HG03354 (cell line): Measurements from ENCODE around the gene STYK1.
"Not testable (repeated sequence)": the region's sequence is repeated elsewhere in the genome, so short reads cannot be mapped to it uniquely, and the experiment has no call there.

Source experiments
- ATAC-seq: cut with Tn5 transposase; IDR thresholded peaks from one replicate; pipeline ENCODE4 v1.9.1; 2021; ENCODE audit warnings: mild to moderate bottlenecking; ENCODE audit not compliant: unreplicated experiment, poor library complexity, severe bottlenecking

Gene STYK1

DNA sequence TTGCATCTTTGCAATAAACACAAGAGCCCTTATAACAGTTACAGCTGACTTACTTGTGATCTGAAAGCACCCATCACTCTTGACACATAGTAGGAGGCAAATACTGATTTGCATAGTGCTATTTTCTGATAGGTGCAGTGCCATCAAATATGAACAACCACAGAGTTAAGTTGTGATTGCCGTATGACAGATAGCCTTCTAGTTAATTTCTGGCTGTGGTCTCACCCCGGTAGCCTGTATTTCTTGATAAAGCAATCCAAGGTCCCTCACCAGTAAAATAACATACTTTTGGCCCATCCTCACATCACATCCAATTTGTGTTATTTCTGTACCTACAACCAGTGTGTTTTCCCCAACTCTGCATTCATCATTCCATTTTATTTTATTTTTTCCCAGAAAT lies 23.3 kb upstream of the STYK1 start:
- ATAC-seq, result no peak

DNA sequence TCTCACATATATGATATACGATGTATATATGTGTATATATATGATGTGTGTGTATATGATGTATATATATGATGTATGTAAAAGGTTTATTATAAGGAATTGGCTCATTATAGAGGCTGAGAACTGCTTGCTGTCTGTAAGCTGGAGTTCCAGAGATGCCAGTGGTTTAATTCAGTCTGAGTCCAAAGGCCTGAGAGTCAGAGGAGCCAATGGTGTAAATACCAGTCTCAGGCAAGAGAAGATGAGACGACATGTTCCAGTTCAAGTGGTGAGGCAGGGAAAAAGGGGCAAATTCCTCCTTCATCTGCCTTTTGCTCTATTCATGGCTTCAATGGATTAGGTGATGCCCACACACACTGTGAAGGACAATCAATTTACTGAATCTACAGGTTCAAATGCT lies 17.1 kb upstream of the STYK1 start:
- ATAC-seq, result no peak

DNA sequence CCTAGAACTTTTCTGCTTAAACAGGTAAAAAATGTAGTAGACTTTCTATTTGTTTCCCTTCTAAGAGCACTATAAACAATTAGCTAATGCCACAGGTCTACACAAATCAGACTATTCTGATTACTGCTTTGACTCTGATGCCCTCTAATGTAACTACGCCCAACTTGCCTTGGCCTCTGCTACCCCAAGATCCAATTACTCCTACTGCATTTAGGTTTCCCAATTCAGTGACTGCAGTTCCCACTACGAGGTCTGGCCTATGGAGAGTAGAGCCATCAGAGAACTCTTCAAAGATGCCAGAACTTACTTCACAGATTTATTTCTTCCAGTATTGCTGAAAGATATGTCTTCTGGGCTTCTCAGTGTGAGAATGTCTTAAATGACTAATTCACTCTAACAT lies 15.3 kb upstream of the STYK1 start:
- ATAC-seq, result no peak

DNA sequence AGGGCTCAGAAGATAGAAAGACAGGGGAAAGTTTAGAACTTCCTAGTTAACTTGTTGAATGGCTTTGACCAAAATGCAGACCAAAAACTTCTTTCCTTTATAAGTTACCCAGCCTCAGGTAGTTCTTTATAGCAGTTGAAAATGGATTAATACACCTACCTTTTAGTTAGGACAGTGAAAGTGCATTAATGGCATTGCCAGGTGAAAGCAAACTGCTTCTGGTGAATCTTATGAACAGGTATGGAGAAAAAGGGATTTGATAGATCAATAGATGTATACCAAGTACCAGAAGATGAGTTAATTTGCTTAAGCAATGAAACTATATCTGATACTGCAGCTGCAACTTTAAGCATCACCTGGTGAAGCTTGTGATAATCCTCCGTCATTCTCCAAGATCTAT lies 14.2 kb upstream of the STYK1 start:
- ATAC-seq, result no peak

DNA sequence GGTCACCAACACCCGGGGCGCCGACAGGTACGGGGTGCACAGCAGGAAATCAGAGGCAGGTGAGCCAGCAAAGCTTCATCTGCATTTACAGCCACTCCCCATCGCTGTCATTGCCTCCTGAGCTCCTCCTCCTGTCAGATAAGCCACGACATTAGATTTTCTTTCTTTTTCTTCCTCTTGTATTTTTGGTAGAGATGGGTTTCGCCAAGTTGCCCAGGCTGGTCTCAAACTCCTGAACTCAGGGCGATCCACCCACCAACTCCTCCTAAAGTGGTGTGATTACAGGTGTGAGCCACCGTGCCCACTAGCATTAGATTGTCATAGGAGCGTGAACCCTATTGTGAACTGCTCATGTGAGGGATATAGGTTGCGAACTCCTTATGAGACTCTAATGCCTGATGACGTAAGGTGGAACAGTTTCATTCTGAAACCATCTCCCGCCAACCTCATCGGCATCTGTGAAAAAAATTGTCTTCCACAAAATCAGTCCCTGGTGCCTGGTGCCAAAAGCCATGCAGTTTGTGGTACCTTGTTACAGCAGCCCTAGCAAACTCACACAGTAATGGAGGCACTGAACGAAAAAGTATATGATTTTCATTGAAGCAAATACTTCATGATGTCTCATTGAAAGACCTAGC lies 1.5 kb downstream of the STYK1 start:
- ATAC-seq, result no peak

DNA sequence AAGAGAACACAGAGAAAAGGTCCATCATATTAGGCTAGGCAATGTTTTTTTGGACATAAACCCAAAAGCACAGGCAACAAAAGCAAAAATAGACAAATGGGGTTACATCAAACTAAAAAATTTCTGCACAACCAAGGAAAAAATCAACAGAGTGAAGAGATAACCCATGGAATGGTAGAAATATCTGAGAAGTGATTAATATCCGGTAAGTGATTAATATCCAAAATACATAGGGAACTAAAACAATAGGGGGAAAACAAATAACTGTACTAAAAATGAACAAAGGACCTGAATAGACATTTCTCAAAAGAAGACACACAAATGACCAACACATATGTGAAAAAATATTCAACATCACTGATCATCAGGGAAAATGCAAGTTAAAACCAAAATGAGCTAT lies 4.3 kb downstream of the STYK1 start:
- no peak for ATAC-seq

DNA sequence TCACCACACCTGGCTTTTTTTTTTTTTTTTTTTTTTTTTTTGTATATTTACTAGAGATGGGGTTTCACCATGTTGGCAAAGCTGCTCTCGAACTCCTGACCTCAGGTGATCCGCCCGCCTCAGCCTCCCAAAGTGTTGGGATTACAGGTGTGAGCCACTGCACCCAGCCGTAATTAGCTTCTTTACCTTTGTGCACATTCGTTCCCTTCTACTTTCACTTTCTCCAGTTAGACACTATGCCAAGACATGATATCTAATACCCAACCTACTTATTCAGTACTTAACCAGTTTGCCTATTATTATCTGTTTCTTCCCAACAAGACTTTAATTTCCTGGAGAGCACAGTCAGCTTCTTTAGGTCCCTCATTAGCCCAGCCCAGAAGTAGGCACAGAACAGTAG lies 5.3 kb downstream of the STYK1 start:
- ATAC-seq, result no peak

DNA sequence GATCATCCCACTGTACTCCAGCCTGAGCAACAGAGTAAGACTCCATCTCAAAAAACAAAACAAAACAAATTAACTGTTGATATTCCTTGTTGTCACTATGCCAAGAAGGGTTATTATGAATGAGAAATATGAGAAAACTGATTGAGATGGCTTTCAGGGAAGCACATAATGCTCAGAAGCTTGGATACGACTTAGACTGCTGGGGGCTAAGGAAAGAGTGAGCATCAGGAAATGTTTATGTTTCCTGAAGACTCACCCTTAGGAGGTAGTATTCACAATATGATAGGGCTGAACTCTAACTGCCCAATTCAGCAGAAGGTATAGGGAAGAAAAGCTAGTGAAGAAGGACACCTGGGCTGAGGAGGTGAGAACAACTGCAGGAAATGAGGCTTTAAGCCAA lies 6.3 kb downstream of the STYK1 start:
- no peak for ATAC-seq

DNA sequence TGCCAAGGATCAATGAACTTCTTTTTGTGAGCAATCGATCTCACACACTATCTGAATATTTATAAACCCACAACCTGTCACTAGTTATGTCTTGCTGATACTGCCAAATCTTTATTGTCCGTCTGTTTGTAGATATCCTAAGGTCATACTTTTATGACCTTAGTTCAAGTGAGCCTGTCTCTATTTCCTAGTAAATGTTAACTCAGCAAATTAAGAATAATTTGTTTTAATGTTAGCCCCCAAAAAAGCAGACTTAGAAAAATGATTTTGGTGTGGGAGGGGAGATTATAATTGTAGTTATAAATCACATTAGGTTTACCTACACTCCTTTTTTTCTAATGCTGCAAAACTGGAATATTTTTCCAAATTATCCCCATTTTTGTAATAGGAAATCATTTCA lies 9.4 kb downstream of the STYK1 start:
- no peak for ATAC-seq

DNA sequence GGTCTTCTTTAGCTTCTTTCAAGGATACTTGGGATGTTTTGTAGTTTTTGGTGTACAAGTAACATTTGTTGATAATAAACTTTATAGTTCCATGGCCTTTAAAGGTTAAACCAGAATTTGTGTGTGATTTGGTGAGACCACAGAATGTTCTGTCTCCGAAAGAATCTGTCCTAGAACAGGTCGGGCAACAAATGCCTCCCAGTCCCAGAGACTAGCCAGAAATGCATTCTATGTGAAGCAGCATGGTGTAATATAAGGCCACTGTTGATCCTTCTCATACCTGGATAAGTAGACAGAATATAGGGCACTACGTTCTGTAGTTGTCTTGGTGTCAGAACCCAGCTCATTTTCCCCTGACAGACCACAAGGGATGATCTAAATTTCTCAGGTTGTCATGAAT lies 10.0 kb downstream of the STYK1 start:
- no peak for ATAC-seq

DNA sequence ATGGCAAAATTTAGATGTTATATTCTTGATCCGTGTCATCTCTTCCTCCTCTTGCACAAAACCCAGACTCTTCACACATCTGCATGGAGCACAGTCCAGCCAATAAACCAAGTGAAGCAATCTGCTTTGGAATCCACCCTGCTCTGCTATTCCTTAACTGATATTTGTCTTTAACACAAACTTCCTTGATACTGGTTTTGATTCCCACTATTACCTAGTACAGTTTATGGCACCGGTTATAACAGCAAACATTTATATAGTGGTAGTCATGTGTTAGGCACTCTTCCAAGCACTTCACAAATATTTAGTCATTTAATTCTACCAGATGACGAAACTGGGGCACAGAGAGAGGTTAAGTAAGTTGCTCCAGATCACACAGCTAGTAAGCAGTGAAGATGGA lies 12.5 kb downstream of the STYK1 start:
- ATAC-seq, result no peak

DNA sequence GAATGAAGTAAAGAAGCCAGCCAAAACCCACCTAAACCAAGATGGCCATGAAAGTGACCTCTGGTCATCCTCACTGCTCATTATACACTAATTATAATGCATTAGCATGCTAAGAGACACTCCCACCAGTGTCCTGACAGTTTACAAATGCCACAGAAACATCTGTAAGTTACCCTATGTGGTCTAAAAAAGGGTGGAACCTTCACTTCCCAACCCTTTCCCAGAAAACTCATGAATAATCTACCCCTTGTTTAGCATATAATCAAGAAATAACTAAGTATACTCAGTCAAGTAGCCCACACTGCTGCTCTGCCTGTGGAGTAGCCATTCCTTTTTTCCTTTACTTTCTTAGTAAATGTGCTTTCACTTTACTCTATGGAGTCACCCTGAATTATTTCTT lies 19.8 kb downstream of the STYK1 start:
- no peak for ATAC-seq

DNA sequence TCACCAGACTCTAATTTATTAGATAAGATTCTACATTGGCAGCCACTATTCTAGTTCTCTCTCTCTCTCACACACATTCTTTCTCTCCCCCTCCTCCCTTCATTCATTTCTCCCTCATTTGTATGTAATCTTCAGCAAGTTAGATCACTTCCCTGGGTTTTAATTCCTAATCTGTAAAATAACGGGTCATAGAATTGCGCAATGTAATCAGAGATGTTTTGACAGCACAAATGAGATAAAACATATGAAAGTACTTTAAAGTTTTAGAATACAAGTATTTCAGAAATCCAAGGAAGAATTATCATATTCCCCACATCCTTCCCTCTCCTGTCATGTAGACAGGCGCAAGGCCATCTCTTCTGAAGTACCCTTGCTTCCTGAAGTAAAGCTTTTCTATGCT lies 21.7 kb downstream of the STYK1 start:
- no peak for ATAC-seq

DNA sequence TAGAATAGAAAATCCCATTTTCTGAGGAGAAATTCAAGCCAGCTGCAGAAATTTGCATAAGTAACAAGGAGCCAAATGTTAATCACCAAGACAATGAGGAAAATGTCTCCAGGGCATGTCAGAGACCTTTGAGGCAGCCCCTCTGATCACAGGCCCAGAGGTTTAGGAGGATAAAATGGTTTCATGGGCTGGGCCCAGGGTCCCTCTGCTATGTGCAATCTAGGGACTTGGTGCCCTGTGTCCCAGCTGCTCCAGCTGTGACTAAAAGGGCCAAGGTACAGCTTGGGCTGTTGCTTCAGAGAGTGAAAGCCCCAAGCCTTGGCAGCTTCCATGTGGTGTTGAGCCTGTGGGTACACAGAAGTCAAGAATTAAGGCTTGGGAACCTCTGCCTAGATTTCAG lies 27.3 kb downstream of the STYK1 start:
- ATAC-seq, result not testable (repeated sequence)

DNA sequence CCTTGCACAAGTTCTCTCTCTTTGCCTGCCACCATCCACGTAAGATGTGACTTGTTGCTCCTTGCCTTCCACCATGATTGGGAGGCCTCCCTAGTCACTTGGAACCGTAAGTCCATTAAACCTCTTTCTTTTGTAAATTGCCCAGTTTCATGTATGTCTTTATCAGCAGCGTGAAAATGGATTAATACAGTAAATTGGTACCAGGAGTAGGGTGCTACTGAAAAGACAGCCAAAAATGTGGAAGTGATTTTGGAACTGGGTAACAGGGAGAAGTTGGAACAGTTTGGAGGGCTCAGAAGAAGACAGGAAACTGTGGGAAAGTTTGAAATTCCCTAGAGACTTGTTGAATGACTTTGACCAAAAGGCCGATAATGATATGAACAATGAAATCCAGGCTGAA lies 27.9 kb downstream of the STYK1 start:
- ATAC-seq, result no peak

DNA sequence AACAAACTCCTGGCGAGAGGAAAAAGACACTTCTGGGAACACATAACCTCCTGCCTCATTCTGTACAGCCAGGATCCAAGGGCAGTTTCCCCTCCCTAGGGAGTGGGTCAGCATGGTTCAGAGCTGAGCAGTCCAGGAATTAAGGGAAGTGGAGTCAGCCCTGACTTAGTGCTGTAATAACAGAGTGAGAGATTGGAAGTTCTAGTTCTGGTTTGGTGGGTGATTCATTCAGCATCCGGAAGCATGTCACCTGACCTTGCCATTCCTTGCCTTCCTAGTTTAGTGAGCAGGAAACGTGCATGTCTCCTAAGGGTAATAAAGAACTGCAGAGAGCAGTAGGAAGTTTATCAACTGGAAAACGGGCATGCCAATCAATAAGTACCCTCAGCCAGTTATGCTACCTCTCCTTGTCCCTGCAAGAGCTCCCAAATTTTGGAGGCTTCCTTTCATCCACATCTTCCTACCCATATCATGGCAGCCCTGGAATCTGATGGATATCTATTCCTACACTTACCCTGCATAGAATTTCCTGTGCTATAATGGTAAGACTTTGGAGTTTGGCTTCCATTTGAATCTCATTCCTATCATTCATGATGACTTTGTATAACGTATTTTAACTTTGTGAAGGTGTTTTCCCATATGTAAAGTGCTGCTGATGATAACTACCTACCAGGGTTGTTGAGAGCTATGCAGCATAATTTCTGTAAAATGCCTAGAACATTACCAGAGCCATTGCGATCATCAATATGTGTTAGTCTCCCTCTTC lies 31.9 kb downstream of the STYK1 start:
- ATAC-seq, result no peak

DNA sequence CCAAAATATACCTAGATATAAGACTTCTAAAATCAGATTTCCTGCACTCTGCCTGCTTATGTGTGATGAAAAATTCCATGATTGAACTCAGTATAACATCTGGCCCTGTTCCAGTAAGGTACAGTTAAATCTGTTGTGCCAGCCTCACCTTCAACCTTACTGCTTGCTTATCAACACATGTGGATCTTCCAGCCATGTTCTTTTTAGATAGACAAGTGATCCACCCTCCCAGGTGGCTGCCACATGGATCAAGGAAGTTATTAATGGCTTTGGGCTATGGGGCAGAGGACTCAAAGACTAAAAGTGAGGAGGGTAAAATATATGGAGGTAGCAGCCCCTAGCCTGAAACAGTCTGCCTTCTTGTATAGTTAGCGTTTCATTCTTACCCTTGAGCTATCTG lies 35.1 kb downstream of the STYK1 start:
- no peak for ATAC-seq

DNA sequence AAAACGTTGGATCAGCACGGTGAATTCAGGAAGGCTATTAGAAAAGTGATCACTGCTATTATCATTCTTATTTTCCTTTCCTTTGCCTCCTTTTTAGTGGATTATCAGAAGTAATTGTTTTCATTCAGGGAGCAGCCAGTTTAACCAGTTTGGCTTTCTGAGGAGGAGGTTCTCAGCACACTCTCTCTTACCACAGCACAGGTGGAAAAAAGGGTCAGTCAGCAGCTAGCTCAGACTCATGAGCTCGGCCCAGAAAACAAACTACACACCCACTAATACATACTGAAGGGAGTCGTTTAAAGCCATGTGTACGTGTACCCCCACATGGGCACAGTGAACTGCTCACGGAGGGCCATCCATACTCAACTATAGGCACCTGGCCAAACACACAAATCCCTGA lies 37.2 kb downstream of the STYK1 start:
- no peak for ATAC-seq

DNA sequence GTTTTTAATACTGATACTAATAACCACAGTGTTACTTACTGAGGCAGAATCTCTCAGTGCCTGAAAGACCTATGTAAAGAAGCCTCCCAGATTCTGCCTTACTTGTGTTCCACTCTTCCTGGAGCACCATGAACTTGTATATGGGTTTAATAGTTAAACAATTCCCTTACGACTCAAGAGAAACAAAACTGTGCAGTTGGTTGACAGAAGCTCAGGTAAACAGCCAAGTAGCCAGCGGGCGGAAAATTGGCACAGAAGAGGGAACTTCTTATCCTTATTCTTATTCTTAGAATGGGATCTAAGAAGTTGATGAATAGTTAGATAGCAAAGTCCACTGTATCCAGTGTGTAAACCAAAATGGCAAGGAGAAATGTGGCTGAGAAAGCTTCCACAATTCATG lies 37.7 kb downstream of the STYK1 start:
- ATAC-seq, result no peak

DNA sequence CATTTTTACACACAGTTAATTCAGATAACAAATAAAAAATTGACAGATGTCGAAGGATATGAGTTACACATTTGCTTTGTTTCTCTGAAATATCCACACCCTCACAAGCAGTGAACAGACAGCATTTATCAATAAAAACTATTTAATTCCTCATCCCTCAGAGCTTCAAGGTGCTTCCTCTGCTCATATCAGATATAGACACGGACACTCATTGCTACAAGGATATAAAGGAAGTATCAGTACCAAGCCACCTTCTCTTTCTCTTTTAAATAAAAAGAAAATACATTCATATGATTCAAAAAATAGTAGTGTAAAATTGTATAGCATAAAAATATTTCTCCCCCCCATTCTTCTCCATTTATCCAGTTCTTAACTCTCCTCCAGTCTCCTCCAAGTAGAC lies 38.5 kb downstream of the STYK1 start:
- no peak for ATAC-seq

DNA sequence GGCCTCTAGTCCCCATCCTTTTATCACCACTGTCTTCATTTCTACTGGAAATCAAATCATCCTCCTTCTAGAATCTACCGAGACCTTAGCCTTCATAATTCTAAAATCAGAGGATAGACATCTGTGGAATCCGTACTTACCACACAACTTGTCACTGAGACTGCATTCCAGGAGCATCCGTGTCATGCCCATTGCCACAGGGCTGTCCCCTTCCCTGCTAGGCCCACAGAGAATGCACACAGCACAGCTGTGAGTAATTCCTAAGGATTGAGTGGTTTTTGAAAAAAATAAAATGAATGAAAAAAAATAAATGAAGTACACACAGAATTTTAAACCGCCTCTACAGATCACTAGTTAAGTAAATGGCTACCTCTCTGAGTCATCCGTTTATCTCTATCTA lies 39.4 kb downstream of the STYK1 start:
- ATAC-seq, result no peak

DNA sequence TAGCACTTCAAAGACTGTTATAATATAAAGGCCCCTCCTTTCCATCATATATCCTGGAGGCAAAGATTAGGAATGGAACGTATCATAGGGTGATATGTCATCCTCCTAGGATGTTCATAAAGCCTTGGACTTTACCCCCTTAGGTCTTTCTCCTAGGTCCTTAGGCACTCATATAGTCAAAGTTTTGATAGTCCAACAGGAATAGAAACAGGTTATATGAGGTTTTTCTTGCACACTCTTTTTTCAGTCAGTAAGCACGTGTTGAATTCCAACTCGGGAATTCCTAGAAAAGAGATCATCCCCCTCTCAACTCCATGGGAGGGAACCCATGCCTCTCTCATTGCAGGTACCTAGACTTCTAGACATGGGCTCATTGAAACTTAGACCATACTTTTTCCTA lies 40.3 kb downstream of the STYK1 start:
- ATAC-seq, result no peak
